ENCODE results near the gene GALP. TPM values are rescaled to one million over a fixed set of nuclear protein-coding genes. Genes with fewer than 3 reads are reported as not detected.
"Not testable (repeated sequence)": the region's sequence is repeated elsewhere in the genome, so short reads cannot be mapped to it uniquely, and the experiment has no call there.

GALP gene
- polyA plus RNA-seq (2013, experiment 1 of 2): not detected
- not detected for polyA plus RNA-seq (2013, experiment 2 of 2)

GRCh38 chr19:56175861-56176307 is at the start of gene GALP:
Gene GALP (plus strand): TSS chr19:56176008. CDS start chr19:56177109, 1,101 bp downstream.
- H4K8ac ChIP-seq (ENCODE audit: low read length); H3K23ac ChIP-seq (ENCODE audit: low read length in 2 of 2); H2AFZ ChIP-seq (ENCODE audit: low read depth, low read length); H3K79me1 ChIP-seq (replicated peaks; ENCODE audit: low read length, poor library complexity, severe bottlenecking); H3K4me3 ChIP-seq (ENCODE audit: insufficient read depth in 1 of 2, low read depth in 1 of 2, low read length in 2 of 2); H3K4me2 ChIP-seq (ENCODE audit: low read length, poor library complexity, severe bottlenecking); H3K4ac ChIP-seq (ENCODE audit: low read depth in 1 of 2, low read length in 2 of 2); H3K9me3 ChIP-seq (ENCODE audit: control insufficient read depth, low read length); H3K18ac ChIP-seq (ENCODE audit: low read depth in 1 of 2, low read length in 2 of 2); H4K91ac ChIP-seq (ENCODE audit: low read length); H3K36me3 ChIP-seq (ENCODE audit: control insufficient read depth in 1 of 2, insufficient read depth in 2 of 2, low read depth in 1 of 2, low read length in 2 of 2); DNase-seq; H3K27ac ChIP-seq (ENCODE audit: low read length, poor library complexity, severe bottlenecking); H2BK120ac ChIP-seq (ENCODE audit: low read depth, low read length); H2BK12ac ChIP-seq (ENCODE audit: low read length in 2 of 2); H2BK15ac ChIP-seq (ENCODE audit: low read depth, poor library complexity, severe bottlenecking); H2AK5ac ChIP-seq (ENCODE audit: low read length, severe bottlenecking); H3K9ac ChIP-seq (ENCODE audit: low read length); H3K4me1 ChIP-seq (ENCODE audit: control insufficient read depth, insufficient read depth, low read depth, low read length); H3K14ac ChIP-seq (ENCODE audit: low read length in 2 of 2); H2BK5ac ChIP-seq (ENCODE audit: low read depth, low read length, poor library complexity, severe bottlenecking): not testable (repeated sequence)
- peaks cover 0 to 51% of the 10 kb centered on the region in 2 experiments for H3K27me3 ChIP-seq (ENCODE audit: control insufficient read depth in 1 of 2, insufficient read depth in 1 of 2, low read length in 2 of 2)
- 59% methylated on average over 14 of the region's 15 CpGs for WGBS

GRCh38 chr19:56126983-56127780 is 48.6 kb upstream of the GALP start:
- WGBS: 92% methylated on average over 19 of the region's 19 CpGs
- no peaks in the 10 kb centered on the region for H3K27me3 ChIP-seq (ENCODE audit: control insufficient read depth in 1 of 2, insufficient read depth in 1 of 2, low read length in 2 of 2)
- no peak overlapping the region for H3K18ac ChIP-seq (ENCODE audit: low read depth in 1 of 2, low read length in 2 of 2)
- no peak for DNase-seq
- H3K79me1 ChIP-seq (replicated peaks; ENCODE audit: low read length, poor library complexity, severe bottlenecking): no peaks in the 10 kb centered on the region
- H2BK15ac ChIP-seq (ENCODE audit: low read depth, poor library complexity, severe bottlenecking): no peak overlapping the region
- H3K4me3 ChIP-seq (ENCODE audit: insufficient read depth in 1 of 2, low read depth in 1 of 2, low read length in 2 of 2): no peak overlapping the region
- H3K27ac ChIP-seq (ENCODE audit: low read length, poor library complexity, severe bottlenecking): no peak overlapping the region
- no peak overlapping the region for H2AK5ac ChIP-seq (ENCODE audit: low read length, severe bottlenecking)
- no peak overlapping the region for H3K23ac ChIP-seq (ENCODE audit: low read length in 2 of 2)
- H3K14ac ChIP-seq (ENCODE audit: low read length in 2 of 2): no peak overlapping the region
- H3K4me1 ChIP-seq (ENCODE audit: control insufficient read depth, insufficient read depth, low read depth, low read length): peaks cover 2% of the 10 kb centered on the region
- H2BK5ac ChIP-seq (ENCODE audit: low read depth, low read length, poor library complexity, severe bottlenecking): no peak overlapping the region
- H3K36me3 ChIP-seq (ENCODE audit: control insufficient read depth in 1 of 2, insufficient read depth in 2 of 2, low read depth in 1 of 2, low read length in 2 of 2): no peaks in the 10 kb centered on the region
- no peak overlapping the region for H2BK120ac ChIP-seq (ENCODE audit: low read depth, low read length)
- H3K4ac ChIP-seq (ENCODE audit: low read depth in 1 of 2, low read length in 2 of 2): no peak overlapping the region
- H2BK12ac ChIP-seq (ENCODE audit: low read length in 2 of 2): no peak overlapping the region
- no peak overlapping the region for H2AFZ ChIP-seq (ENCODE audit: low read depth, low read length)
- H4K91ac ChIP-seq (ENCODE audit: low read length): no peak overlapping the region
- H3K9ac ChIP-seq (ENCODE audit: low read length): no peak overlapping the region
- H3K4me2 ChIP-seq (ENCODE audit: low read length, poor library complexity, severe bottlenecking): no peak overlapping the region
- H3K9me3 ChIP-seq (ENCODE audit: control insufficient read depth, low read length): no peaks in the 10 kb centered on the region
- no peak overlapping the region for H4K8ac ChIP-seq (ENCODE audit: low read length)

- H2BK5ac ChIP-seq (ENCODE audit: low read depth, low read length, poor library complexity, severe bottlenecking): no peak overlapping the region
- H3K14ac ChIP-seq (ENCODE audit: low read length in 2 of 2): no peak overlapping the region
- H3K27me3 ChIP-seq (ENCODE audit: control insufficient read depth in 1 of 2, insufficient read depth in 1 of 2, low read length in 2 of 2): no peaks in the 10 kb centered on the region
- H3K23ac ChIP-seq (ENCODE audit: low read length in 2 of 2): no peak overlapping the region
- no peak overlapping the region for H2BK120ac ChIP-seq (ENCODE audit: low read depth, low read length)
- H2AK5ac ChIP-seq (ENCODE audit: low read length, severe bottlenecking): no peak overlapping the region
- H3K4me1 ChIP-seq (ENCODE audit: control insufficient read depth, insufficient read depth, low read depth, low read length): peaks cover 2% of the 10 kb centered on the region
- H4K8ac ChIP-seq (ENCODE audit: low read length): no peak overlapping the region
- H3K4me2 ChIP-seq (ENCODE audit: low read length, poor library complexity, severe bottlenecking): no peak overlapping the region
- H4K91ac ChIP-seq (ENCODE audit: low read length): no peak overlapping the region
- no peak overlapping the region for H2AFZ ChIP-seq (ENCODE audit: low read depth, low read length)
- no peak overlapping the region for H3K9ac ChIP-seq (ENCODE audit: low read length)
- no peak overlapping the region for H2BK12ac ChIP-seq (ENCODE audit: low read length in 2 of 2)
- H3K4me3 ChIP-seq (ENCODE audit: insufficient read depth in 1 of 2, low read depth in 1 of 2, low read length in 2 of 2): no peak overlapping the region
- H3K27ac ChIP-seq (ENCODE audit: low read length, poor library complexity, severe bottlenecking): no peak overlapping the region
- H3K4ac ChIP-seq (ENCODE audit: low read depth in 1 of 2, low read length in 2 of 2): no peak overlapping the region
- H3K79me1 ChIP-seq (replicated peaks; ENCODE audit: low read length, poor library complexity, severe bottlenecking): no peaks in the 10 kb centered on the region
- DNase-seq: no peak
- 91% methylated on average over 7 of the region's 7 CpGs for WGBS
- H3K18ac ChIP-seq (ENCODE audit: low read depth in 1 of 2, low read length in 2 of 2): no peak overlapping the region
- no peak overlapping the region for H2BK15ac ChIP-seq (ENCODE audit: low read depth, poor library complexity, severe bottlenecking)
- H3K9me3 ChIP-seq (ENCODE audit: control insufficient read depth, low read length): no peaks in the 10 kb centered on the region
- no peaks in the 10 kb centered on the region for H3K36me3 ChIP-seq (ENCODE audit: control insufficient read depth in 1 of 2, insufficient read depth in 2 of 2, low read depth in 1 of 2, low read length in 2 of 2)
Measured at GRCh38 chr19:56130006-56130405, 45.8 kb upstream of the GALP start.

- DNase-seq: no peak
- H2BK15ac ChIP-seq (ENCODE audit: low read depth, poor library complexity, severe bottlenecking): no peak overlapping the region
- no peak overlapping the region for H2AFZ ChIP-seq (ENCODE audit: low read depth, low read length)
- H2AK5ac ChIP-seq (ENCODE audit: low read length, severe bottlenecking): no peak overlapping the region
- no peak overlapping the region for H4K8ac ChIP-seq (ENCODE audit: low read length)
- no peaks in the 10 kb centered on the region for H3K9me3 ChIP-seq (ENCODE audit: control insufficient read depth, low read length)
- H2BK5ac ChIP-seq (ENCODE audit: low read depth, low read length, poor library complexity, severe bottlenecking): no peak overlapping the region
- no peak overlapping the region for H4K91ac ChIP-seq (ENCODE audit: low read length)
- H3K18ac ChIP-seq (ENCODE audit: low read depth in 1 of 2, low read length in 2 of 2): no peak overlapping the region
- no peak overlapping the region for H3K4me3 ChIP-seq (ENCODE audit: insufficient read depth in 1 of 2, low read depth in 1 of 2, low read length in 2 of 2)
- no peaks in the 10 kb centered on the region for H3K4me1 ChIP-seq (ENCODE audit: control insufficient read depth, insufficient read depth, low read depth, low read length)
- H3K79me1 ChIP-seq (replicated peaks; ENCODE audit: low read length, poor library complexity, severe bottlenecking): no peaks in the 10 kb centered on the region
- H2BK12ac ChIP-seq (ENCODE audit: low read length in 2 of 2): no peak overlapping the region
- H3K27ac ChIP-seq (ENCODE audit: low read length, poor library complexity, severe bottlenecking): no peak overlapping the region
- no peaks in the 10 kb centered on the region for H3K36me3 ChIP-seq (ENCODE audit: control insufficient read depth in 1 of 2, insufficient read depth in 2 of 2, low read depth in 1 of 2, low read length in 2 of 2)
- no peak overlapping the region for H3K9ac ChIP-seq (ENCODE audit: low read length)
- 93% methylated on average over 8 of the region's 8 CpGs for WGBS
- no peak overlapping the region for H3K14ac ChIP-seq (ENCODE audit: low read length in 2 of 2)
- H3K4me2 ChIP-seq (ENCODE audit: low read length, poor library complexity, severe bottlenecking): no peak overlapping the region
- no peak overlapping the region for H2BK120ac ChIP-seq (ENCODE audit: low read depth, low read length)
- H3K23ac ChIP-seq (ENCODE audit: low read length in 2 of 2): no peak overlapping the region
- no peaks in the 10 kb centered on the region for H3K27me3 ChIP-seq (ENCODE audit: control insufficient read depth in 1 of 2, insufficient read depth in 1 of 2, low read length in 2 of 2)
- no peak overlapping the region for H3K4ac ChIP-seq (ENCODE audit: low read depth in 1 of 2, low read length in 2 of 2)
Measured at GRCh38 chr19:56131651-56132050, 44.2 kb upstream of the GALP start.

Data from mesenchymal stem cell (in vitro differentiated cells and primary cell).